GM21825 (cell line): Measurements from ENCODE around the gene AGPS.

ENCODE experiments used
- ATAC-seq: cut with Tn5 transposase; IDR thresholded peaks from one replicate; pipeline ENCODE4 v1.9.1; 2021; ENCODE audit warnings: mild to moderate bottlenecking, moderate library complexity; ENCODE audit not compliant: unreplicated experiment

The AGPS gene

GRCh38 chr2:177383935-177384334, 8.6 kb upstream of the AGPS start:
- no peak for ATAC-seq

GRCh38 chr2:177385151-177385550, 7.4 kb upstream of the AGPS start:
- no peak for ATAC-seq

GRCh38 chr2:177391822-177392372, 676 bp upstream of the AGPS start:
- no peak for ATAC-seq

- no peak for ATAC-seq
These were observed 706 bp downstream of the AGPS start for GRCh38 chr2:177393203-177393755.

GRCh38 chr2:177393824-177394593, 1.4 kb downstream of the AGPS start:
- no peak for ATAC-seq

GRCh38 chr2:177394594-177394973, 2.0 kb downstream of the AGPS start:
- no peak for ATAC-seq

GRCh38 chr2:177395351-177396065, 2.9 kb downstream of the AGPS start:
- no peak for ATAC-seq

- ATAC-seq, result no peak
These were observed 4.3 kb downstream of the AGPS start for GRCh38 chr2:177396703-177397460.

GRCh38 chr2:177397481-177398289, 5.1 kb downstream of the AGPS start:
- no peak for ATAC-seq

GRCh38 chr2:177398290-177398683, 5.7 kb downstream of the AGPS start:
- ATAC-seq, result no peak

- ATAC-seq, result no peak
These were observed 6.2 kb downstream of the AGPS start for GRCh38 chr2:177398791-177399190.

GRCh38 chr2:177399376-177399775, 6.8 kb downstream of the AGPS start:
- ATAC-seq, result no peak

- ATAC-seq, result no peak
These were observed 7.9 kb downstream of the AGPS start for GRCh38 chr2:177400337-177400923.

GRCh38 chr2:177402096-177402495, 9.5 kb downstream of the AGPS start:
- ATAC-seq, result no peak

GRCh38 chr2:177403838-177404237, 11.3 kb downstream of the AGPS start:
- ATAC-seq, result no peak

- ATAC-seq, result no peak
These were observed 11.7 kb downstream of the AGPS start for GRCh38 chr2:177404243-177404642.

GRCh38 chr2:177405029-177405692, 12.6 kb downstream of the AGPS start:
- no peak for ATAC-seq

- ATAC-seq, result no peak
These were observed 13.6 kb downstream of the AGPS start for GRCh38 chr2:177406182-177406581.

GRCh38 chr2:177407031-177407430, 14.5 kb downstream of the AGPS start:
- ATAC-seq, result no peak
